Stimulated activated CD8-positive, alpha-beta memory T cell treated with anti-CD3 and anti-CD28 coated beads, Interleukin-12 subunit alpha, Interleukin-12 subunit beta, amount 100 ng/mL, for 24 hours (primary cell): ENCODE measurements around the gene SMPD3.

ENCODE experiments used
- DNase-seq: peaks from one replicate; pipeline ENCODE4 v3.0.0-alpha.2; 2020; ENCODE audit errors: extremely low read depth

SMPD3 gene

GRCh38 chr16:68434624-68435210 is 13.6 kb downstream of the SMPD3 start:
- DNase-seq = no peak

GRCh38 chr16:68433316-68433715 is 15.0 kb downstream of the SMPD3 start:
- no peak for DNase-seq

DNA sequence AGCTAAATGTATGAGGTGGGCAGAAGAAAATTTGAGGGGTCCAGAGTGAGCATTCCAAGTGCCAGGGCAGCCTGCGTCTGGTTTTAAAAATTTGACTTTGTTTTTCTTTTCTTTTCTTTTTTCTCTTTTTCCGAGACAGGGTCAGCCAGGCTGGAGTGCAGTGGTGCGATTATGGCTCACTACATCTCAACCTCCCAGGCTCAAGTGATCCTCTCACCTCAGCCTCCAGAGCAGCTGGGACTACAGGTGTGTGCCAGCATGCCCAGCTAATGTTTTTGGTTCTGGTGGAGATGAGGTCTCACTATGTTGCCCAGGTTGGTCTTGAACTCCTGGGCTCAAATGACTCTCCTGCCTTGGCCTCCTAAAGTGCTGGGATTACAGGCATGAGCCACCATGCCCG is 15.6 kb downstream of the SMPD3 start:
- no peak for DNase-seq

GRCh38 chr16:68429076-68429854 is 19.0 kb downstream of the SMPD3 start:
- no peak for DNase-seq

- DNase-seq = no peak
These were observed 20.5 kb downstream of the SMPD3 start for GRCh38 chr16:68427649-68428303.

DNA sequence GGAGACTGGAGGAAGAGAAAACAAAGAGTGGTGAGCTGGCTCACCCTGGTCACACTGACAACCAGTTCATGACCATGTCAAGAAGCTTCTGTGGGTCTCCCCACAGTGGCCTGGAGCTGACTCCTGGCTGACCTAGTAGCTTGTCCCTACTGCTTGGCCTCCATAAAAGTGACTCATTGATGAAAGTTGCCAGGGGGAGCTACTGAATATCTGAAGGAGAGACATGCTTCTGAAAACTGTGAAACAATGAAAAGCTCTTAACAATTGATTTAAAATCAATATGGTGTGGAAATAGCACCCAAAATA is 22.0 kb downstream of the SMPD3 start:
- DNase-seq = no peak

- DNase-seq = no peak
These were observed 22.6 kb downstream of the SMPD3 start for GRCh38 chr16:68425498-68426346.

- DNase-seq = no peak
These were observed 24.5 kb downstream of the SMPD3 start for GRCh38 chr16:68423771-68424170.

- no peak for DNase-seq
These were observed 25.8 kb downstream of the SMPD3 start for GRCh38 chr16:68422396-68422960.

GRCh38 chr16:68421076-68421475 is 27.2 kb downstream of the SMPD3 start:
- DNase-seq = no peak

DNA sequence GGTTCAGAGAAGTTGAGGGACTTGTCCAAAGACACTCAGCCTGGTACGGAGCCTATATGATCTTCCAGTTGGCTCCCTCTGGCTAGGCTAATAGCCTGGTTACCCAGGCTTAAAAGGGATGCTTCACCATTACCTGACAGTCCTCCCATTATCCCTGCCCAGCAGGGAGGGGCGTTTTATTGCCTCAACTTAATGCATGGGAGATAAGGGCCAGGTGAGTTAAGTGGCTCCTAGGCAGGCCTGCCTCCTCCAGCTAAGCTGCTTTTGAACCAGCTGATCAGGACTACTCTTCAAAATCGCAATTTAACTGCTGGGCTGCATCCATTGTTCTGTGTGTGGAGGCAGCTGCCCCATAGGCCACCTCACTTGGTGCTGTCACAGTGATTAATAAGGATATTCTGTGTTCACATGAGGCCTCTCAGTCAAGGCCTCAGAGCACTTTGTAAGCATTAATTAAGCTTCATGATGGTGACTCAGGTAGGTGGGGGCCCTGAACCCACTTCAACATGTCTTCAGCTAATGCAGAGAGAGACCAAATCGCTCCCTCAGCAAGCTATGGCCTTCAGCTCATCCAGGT is 27.9 kb downstream of the SMPD3 start:
- DNase-seq = no peak

GRCh38 chr16:68417711-68418301 is 30.5 kb downstream of the SMPD3 start:
- DNase-seq = peak; percentile 16

GRCh38 chr16:68416057-68417046 is 32.0 kb downstream of the SMPD3 start:
- DNase-seq = no peak

GRCh38 chr16:68414581-68414980 is 33.7 kb downstream of the SMPD3 start:
- no peak for DNase-seq

- no peak for DNase-seq
These were observed 36.2 kb downstream of the SMPD3 start for GRCh38 chr16:68412061-68412460.

DNA sequence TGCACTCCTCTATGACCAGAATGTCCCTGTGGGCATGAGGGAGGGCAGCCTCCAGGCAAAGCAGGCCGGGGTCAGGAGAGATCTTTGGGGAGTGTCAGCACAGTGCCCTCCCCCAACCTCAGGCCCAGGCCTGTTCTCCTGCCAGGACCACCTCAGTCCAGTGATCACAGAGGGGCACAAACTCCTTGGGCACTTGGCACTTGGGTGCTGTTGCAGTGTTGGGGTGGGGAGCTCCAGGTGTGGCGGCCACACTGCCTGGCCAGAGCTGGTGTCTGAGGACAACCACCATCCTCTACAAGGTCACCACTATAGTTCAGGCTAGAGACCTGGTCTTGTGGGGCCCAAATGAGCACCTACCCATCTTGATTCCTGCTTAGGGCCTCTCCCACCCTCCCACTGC is 37.2 kb downstream of the SMPD3 start:
- DNase-seq = no peak

- DNase-seq = no peak
These were observed 39.3 kb downstream of the SMPD3 start for GRCh38 chr16:68408967-68409366.

DNA sequence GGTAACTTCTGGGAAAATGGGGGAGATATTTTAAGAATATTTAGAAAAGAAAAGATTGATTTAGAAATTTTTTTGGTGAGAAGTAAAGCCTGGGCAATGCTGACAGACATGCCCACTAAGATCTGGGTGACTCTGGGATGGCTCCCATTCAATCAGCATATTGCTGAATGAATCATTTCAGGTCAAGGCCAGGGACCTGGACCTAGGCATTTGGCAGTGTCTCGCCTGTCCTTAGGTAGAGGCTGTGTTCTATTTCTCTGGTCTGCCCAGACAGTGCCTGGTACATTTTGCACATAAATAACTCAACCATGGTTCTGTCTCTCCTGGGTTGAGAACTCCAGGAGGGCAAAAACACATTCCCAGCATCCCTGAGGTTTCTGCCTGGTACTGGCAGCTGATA is 39.9 kb downstream of the SMPD3 start:
- DNase-seq = no peak

GRCh38 chr16:68406458-68407152 is 41.7 kb downstream of the SMPD3 start:
- DNase-seq = no peak
